Spleen (tissue), 13 donors: ENCODE data around the gene RBM25. TPM values are rescaled to one million over a fixed set of nuclear protein-coding genes. Genes with fewer than 3 reads are reported as not detected.
A peak's percentile ranks its signal among the peaks of the same experiment; 100 is the strongest.
"Not testable (repeated sequence)": the region's sequence is repeated elsewhere in the genome, so short reads cannot be mapped to it uniquely, and the experiment has no call there.

Experiments
- DNase-seq: peaks from one replicate; pipeline ENCODE4 v3.0.0-alpha.2; 2020
- H3K27ac ChIP-seq, 8 donors: fragments of 200-600 bp; sonication (generic) in 7 of 8; 1 replicate in 4 of 8; 2 replicates in 4 of 8; pipeline versions ENCODE4 v1.5.0 to v1.8.0; 2016 to 2021; ENCODE audit warnings: inconsistent platforms in 4 of 8, mild to moderate bottlenecking in 4 of 8, moderate library complexity in 1 of 8
- H3K27me3 ChIP-seq, 7 donors: fragments of 200-600 bp; sonication (generic) in 6 of 7; replicated peaks in 1 of 7; 1 replicate in 4 of 7; 2 replicates in 3 of 7; pipeline versions ENCODE4 v1.5.0 to v1.8.0; 2016 to 2021; ENCODE audit warnings: inconsistent platforms in 3 of 7, mild to moderate bottlenecking in 1 of 7
- H3K36me3 ChIP-seq, 6 donors: fragments of 200-600 bp; sonication (generic) in 5 of 6; 1 replicate in 4 of 6; 2 replicates in 2 of 6; pipeline versions ENCODE4 v1.5.0 to v1.8.0; 2016 to 2021; ENCODE audit warnings: inconsistent platforms in 2 of 6
- H3K4me1 ChIP-seq, 6 donors: fragments of 200-600 bp; sonication (generic) in 5 of 6; 1 replicate in 3 of 6; 2 replicates in 3 of 6; pipeline versions ENCODE4 v1.5.0 to v1.8.0; 2016 to 2021; ENCODE audit warnings: inconsistent platforms in 3 of 6
- H3K4me3 ChIP-seq, 8 donors: fragments of 200-600 bp; sonication (generic) in 7 of 8; 1 replicate in 4 of 8; 2 replicates in 4 of 8; pipeline versions ENCODE4 v1.5.0 to v1.8.0; 2016 to 2021; ENCODE audit warnings: inconsistent platforms in 4 of 8, mild to moderate bottlenecking in 4 of 8, moderate library complexity in 2 of 8
- H3K9me3 ChIP-seq, 8 donors: fragments of 200-600 bp; sonication (generic) in 7 of 8; 1 replicate in 4 of 8; 2 replicates in 4 of 8; pipeline versions ENCODE4 v1.5.0 to v1.8.0; 2016 to 2021; ENCODE audit warnings: inconsistent platforms in 4 of 8
- CTCF ChIP-seq, 11 experiments: fragments of 200-600 bp in 7 of 11; fragments of 450-650 bp in 4 of 11; sonication (generic) in 4 of 11; IDR thresholded peaks in 8 of 11; conservative IDR thresholded peaks in 3 of 11; 1 replicate in 7 of 11; 2 replicates in 4 of 11; pipeline versions ENCODE4 v1.4.0 to v1.8.0; 2016 to 2021; ENCODE audit warnings: antibody characterized with exemption in 11 of 11, inconsistent platforms in 4 of 11, mild to moderate bottlenecking in 1 of 11
- POLR2A ChIP-seq, 3 donors: fragments of 450-650 bp; IDR thresholded peaks; one replicate each; pipeline ENCODE4 v1.5.1; 2017; ENCODE audit warnings: antibody characterized with exemption in 3 of 3, mild to moderate bottlenecking in 1 of 3
- POLR2AphosphoS5 ChIP-seq, 3 donors: sonication (generic); formaldehyde crosslinking; IDR thresholded peaks; one replicate each; pipeline ENCODE4 v1.5.1; 2017; ENCODE audit warnings: antibody characterized with exemption in 3 of 3
- WGBS, 5 donors: extraction: QIAGEN DNeasy Blood & Tissue Kit in 3 of 5; methylation state at CpG; one replicate each; pipeline versions ENCODE4 v1.1.5 to v1.1.7; 2013 to 2018; 5-methylcytosine and 5-hydroxymethylcytosine counted together
- intact Hi-C: fragments of 100-400 bp; cut with DNase I; formaldehyde crosslinking; loops from one replicate; pipeline ENCODE4 v1.15.0; 2023; ENCODE audit warnings: low total_unique reads
- long read RNA-seq, 2 donors: transcript quantifications; one replicate each; lab custom pipeline, GENCODE V29; 2026
- polyA plus RNA-seq, 3 donors: library from polyadenylated mRNA; stranded (reverse); fragments of 200-250 nt; gene quantifications; one replicate each; pipeline ENCODE4 v1.2.1, GENCODE V29; 2013
- total RNA-seq, 7 donors: library from RNA; depleted of rRNA in 3 of 7; stranded (reverse); fragments of >200 nt in 3 of 7; fragmentation: NEBNext Ultra II Directional in 4 of 7; extraction: Animal tissue kit (Norgen Biotek cat#: 25700) in 4 of 7; gene quantifications; one replicate each; pipeline versions ENCODE4 v1.1.0 to v1.2.1, GENCODE V29; 2016 to 2021
- donor health status: healthy with polysubstance abuse.
- donor health status: DM: no; HTN: no; CAD: no; lungs with moderate emphysema.
- donor health status: DM: no; HTN: no; CAD: no.
- donor health status: Bipolar disorder and iron deficiency.
- donor health status: healthy.
- donor health status: DM: no; HTN: no; CAD: no.
- donor health status: DM: yes; HTN: yes; CAD: no.

The RBM25 gene
- total RNA-seq (100 to 1,000 TPM in 1 of 7 donors, 10 to 100 TPM in 6; 74.8 to 108 (median 92.8) TPM), polyA plus RNA-seq (10 to 100 TPM; 28.1 to 55.3 (median 40.4) TPM)
- long read RNA-seq, donor 1, partial matches to known transcripts, result 43 of 47 reads
- long read RNA-seq, donor 1, other reads (novel, unspliced or antisense), result 0 of 47 reads
- long read RNA-seq, donor 2, transcript RBM25-203 (9 exons, 2,470 nt), result major isoform, 6 of 26 reads
- long read RNA-seq, donor 2, partial matches to known transcripts, result 20 of 26 reads
- long read RNA-seq, donor 2, other reads (novel, unspliced or antisense), result 0 of 26 reads

GRCh38 chr14:73058224-73058921, at the start of gene RBM25:
Gene RBM25 (plus strand): TSS chr14:73058534. CDS start chr14:73071642, 13,108 bp downstream.
- Histone ChIP-seq H3K4me3 (peak within 1 kb of the TSS; percentile 67 to 94 (median 78)), H3K36me3 (peaks cover 0 to 24% (median 0%) of the 10 kb centered on the region in 6 donors), H3K4me1 (peaks cover 34 to 54% (median 49%) of the 10 kb centered on the region in 6 donors), H3K27me3 (no peaks in the 10 kb centered on the region), H3K27ac (peak within 1 kb of the TSS; percentile 93 to 96 (median 95)), H3K9me3 (no peaks in the 10 kb centered on the region)
- TF ChIP-seq CTCF (IDR thresholded peaks at IDR 0.05 in 8 of 11, conservative IDR thresholded peaks at IDR 0.05 in 3 of 11), result peak in 3 of 11 experiments; percentile 16 to 39 (median 25)
- peak; percentile 99 to 100 (median 100) for TF ChIP-seq POLR2AphosphoS5 (IDR thresholded peaks at IDR 0.05)
- peak; percentile 89 to 96 (median 94) for TF ChIP-seq POLR2A (IDR thresholded peaks at IDR 0.05)
- 0 to 1% (median 1%) methylated on average over 18 to 57 of the region's 57 CpGs for WGBS, 5 donors
- peak; percentile 99 for DNase-seq
- intact Hi-C loops, result no loop called here

- H3K27me3 ChIP-seq, H3K27ac ChIP-seq, H3K4me3 ChIP-seq, DNase-seq, intact Hi-C loops, H3K9me3 ChIP-seq: not testable (repeated sequence)
- H3K4me1 ChIP-seq, result peaks cover 0 to 16% (median 0%) of the 10 kb centered on the region in 6 donors
- 92 to 98% (median 95%) methylated on average over 7 of the region's 7 CpGs for WGBS, 5 donors
- peaks cover 0 to 95% (median 2%) of the 10 kb centered on the region in 6 donors for H3K36me3 ChIP-seq
These were observed 47.1 kb upstream of the RBM25 start for GRCh38 chr14:73011189-73011588.

- 58 to 90% (median 85%) methylated on average over 2 of the region's 2 CpGs for WGBS, 5 donors
- peaks cover 0 to 96% (median 6%) of the 10 kb centered on the region in 6 donors for H3K36me3 ChIP-seq
These were observed 44.2 kb upstream of the RBM25 start for GRCh38 chr14:73014105-73014504.

GRCh38 chr14:73015552-73015951, 42.8 kb upstream of the RBM25 start:
- peaks cover 0 to 96% (median 13%) of the 10 kb centered on the region in 6 donors for H3K36me3 ChIP-seq
- H3K27me3 ChIP-seq, H3K4me3 ChIP-seq, H3K27ac ChIP-seq, intact Hi-C loops, DNase-seq, H3K9me3 ChIP-seq: not testable (repeated sequence)
- peaks cover 0 to 16% (median 4%) of the 10 kb centered on the region in 6 donors for H3K4me1 ChIP-seq
- WGBS, 5 donors, result 95 to 99% (median 96%) methylated on average over 14 of the region's 14 CpGs

More at GRCh38 chr14:73014105-73014504, 44.2 kb upstream of the RBM25 start:
- no peak for DNase-seq
- Histone ChIP-seq H3K27me3 (no peaks in the 10 kb centered on the region), H3K4me3 (no peak overlapping the region), H3K9me3 (no peaks in the 10 kb centered on the region), H3K4me1 (peaks cover 0 to 15% (median 3%) of the 10 kb centered on the region in 6 donors), H3K27ac (no peak overlapping the region)
- no peak for TF ChIP-seq CTCF (IDR thresholded peaks at IDR 0.05 in 8 of 11, conservative IDR thresholded peaks at IDR 0.05 in 3 of 11)
- intact Hi-C loops, result no loop called here

- H3K9me3 ChIP-seq, intact Hi-C loops, H3K4me3 ChIP-seq, DNase-seq, H3K27me3 ChIP-seq, H3K27ac ChIP-seq: not testable (repeated sequence)
- H3K4me1 ChIP-seq, result peaks cover 0 to 20% (median 4%) of the 10 kb centered on the region in 6 donors
- WGBS, 5 donors, result 91 to 97% (median 95%) methylated on average over 10 of the region's 10 CpGs
- peaks cover 0 to 96% (median 15%) of the 10 kb centered on the region in 6 donors for H3K36me3 ChIP-seq
These were observed 42.3 kb upstream of the RBM25 start for GRCh38 chr14:73016011-73016410.
